Stimulated activated CD8-positive, alpha-beta memory T cell treated with anti-CD3 and anti-CD28 coated beads, Interleukin-4, amount 100 ng/mL, for 24 hours (primary cell): ENCODE data around the gene PADI6.
A peak's percentile ranks its signal among the peaks of the same experiment; 100 is the strongest.

Source experiments
- DNase-seq: peaks from one replicate; pipeline ENCODE4 v3.0.0-alpha.2; 2020; ENCODE audit warnings: low read depth

Gene PADI6

GRCh38 chr1:17436380-17437174, 64.6 kb downstream of the PADI6 start:
- no peak for DNase-seq

- DNase-seq, result no peak
Measured at GRCh38 chr1:17437260-17437579, 65.2 kb downstream of the PADI6 start.

GRCh38 chr1:17437580-17438317, 65.8 kb downstream of the PADI6 start:
- DNase-seq, result peak; percentile 47

DNA sequence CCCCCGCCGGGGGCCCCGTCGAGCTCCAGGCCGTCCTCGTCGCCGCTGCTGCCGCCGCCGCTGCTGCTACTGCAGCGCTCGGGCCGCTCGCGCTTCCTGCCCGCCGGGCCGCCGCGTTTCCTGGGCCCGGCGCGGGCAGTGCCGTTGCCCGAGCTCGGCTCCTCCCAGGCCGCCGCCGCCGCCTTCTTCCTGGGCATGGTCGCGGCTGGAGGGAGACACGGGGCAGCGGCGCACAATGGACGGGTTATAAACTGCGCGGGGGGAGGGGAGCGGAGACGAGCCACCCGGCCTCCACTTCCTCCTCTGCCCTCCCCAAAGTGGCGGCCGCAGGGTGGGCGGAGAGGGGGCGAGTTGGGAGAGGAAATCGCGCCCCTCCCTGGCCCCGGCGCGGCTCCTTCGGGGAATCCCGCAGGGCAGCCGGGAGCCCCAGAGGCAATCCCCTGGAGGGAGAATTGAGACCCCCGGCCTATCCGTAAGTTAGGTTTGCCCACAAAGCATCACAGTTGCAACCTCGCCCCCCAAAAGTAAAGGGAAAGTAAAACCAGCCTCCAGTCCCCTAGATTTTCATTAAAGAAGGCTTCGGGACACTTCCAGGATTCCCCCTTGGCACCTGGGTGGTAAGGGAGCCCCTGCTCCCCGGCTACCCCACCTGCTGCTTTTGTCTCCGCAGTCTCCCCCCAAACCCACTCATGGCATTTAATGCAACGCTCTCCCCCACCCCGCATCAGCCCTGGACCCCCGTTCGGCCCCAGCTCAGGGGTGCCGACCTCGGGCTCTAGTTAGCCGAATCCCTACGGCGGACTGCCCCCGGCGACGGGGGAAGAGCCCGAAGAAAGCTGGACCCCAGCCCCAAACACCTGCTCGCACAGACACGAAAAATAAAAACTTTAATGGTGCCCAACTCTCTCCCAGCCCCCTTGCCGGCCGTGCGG, 66.6 kb downstream of the PADI6 start:
- peak; percentile 83 for DNase-seq

- DNase-seq, result peak; percentile 60
Measured at GRCh38 chr1:17439250-17440073, 67.5 kb downstream of the PADI6 start, which contains the start of gene RCC2. Gene RCC2 (minus strand): TSS chr1:17439677. CDS start chr1:17438514, 1,163 bp downstream.

DNA sequence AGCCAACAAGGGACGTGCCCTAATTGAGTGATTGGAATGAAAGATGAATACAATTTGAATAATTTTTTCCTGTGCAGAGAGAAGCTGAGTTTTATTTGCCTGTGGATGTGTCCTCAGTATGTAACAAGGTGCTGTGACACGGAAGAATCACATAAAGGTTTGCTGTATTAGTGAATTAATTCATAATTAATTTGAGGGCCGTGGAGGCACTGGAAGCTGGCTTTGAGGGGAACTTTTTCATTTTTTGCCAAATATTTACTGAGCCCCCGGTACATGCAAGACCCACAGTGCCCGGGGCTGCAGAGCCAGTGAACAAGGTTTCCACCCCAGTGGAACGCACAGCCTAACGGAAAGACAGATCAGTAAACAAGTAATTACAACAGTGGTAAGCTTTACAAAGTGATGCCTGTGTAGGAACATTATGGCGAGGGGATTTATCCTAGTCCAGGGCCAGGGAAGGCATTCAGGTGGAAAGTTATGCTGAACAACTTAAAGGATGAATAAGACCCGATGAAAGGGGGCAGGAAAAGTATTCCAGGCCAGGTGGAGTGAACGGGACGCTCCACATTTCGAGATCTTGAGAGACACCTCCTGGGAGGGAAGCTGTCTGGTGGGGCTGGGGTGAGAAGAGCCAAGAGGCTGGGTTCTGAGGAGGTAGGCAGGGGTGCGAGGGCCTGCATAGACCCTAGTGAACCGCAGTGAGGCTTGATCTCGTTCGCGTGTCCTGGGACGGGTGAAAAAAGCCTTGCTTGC, 68.3 kb downstream of the PADI6 start:
- DNase-seq, result no peak

- no peak for DNase-seq
Measured at GRCh38 chr1:17440827-17441168, 68.8 kb downstream of the PADI6 start.

DNA sequence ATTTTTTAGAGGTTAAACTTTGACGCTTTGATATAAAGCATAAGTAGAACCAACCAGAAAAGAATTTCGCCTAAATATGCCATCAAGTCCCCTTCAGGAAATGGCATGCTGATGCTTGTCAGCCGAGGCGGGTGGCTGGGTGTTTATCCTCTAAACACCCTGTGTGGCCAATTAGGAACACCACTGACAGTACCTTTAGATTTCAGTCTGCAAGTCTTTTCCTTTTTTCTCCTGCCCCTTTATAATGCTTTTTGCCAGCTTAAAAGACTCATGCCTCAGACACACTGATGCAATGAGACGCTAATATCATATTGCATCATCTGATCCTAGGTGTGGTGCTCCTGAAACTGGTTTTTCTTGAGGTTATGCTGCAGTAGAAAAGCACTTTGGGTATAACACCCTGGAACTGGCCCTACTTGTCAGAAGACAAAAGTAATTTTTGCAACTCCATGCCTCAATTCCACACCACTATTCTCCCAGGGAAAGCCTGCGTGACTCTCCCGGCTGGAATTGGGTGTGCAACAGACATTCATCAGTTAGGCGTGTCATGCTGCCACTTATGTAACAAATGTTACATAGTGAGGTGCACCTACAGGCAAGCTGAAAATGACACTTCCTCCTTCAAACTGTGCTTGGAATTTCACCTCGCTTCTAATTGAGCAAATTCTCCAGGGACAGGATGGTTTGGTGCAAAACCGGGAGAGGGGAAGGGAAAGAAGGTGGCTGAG, 69.4 kb downstream of the PADI6 start:
- no peak for DNase-seq

DNA sequence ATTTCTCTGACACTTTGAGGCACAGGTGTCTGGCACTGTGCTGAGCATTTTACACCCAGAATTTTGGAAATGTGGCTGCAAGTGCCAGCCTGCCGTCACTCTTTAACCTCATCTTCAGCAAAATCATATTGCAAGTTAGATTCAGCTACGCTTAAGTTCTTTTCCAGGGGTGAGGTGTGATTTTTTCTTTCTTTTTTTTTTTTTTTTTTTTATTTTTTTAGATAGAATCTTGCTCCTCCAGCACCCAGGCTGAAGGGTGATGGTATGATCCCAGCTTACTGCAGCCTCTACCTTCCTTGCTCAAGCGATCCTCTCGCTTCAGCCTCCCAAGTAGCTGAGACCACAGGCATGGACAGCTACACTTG, 70.0 kb downstream of the PADI6 start:
- no peak for DNase-seq

- DNase-seq, result no peak
Measured at GRCh38 chr1:17442841-17443240, 70.8 kb downstream of the PADI6 start.

GRCh38 chr1:17447501-17447992, 75.6 kb downstream of the PADI6 start:
- no peak for DNase-seq
